GM06990 (cell line): ENCODE data around the gene TOMT.

Source experiments
- DNase-seq: peaks from one replicate; pipeline ENCODE4 v3.0.0-alpha.2; 2011; ENCODE audit not compliant: insufficient read length; ENCODE audit errors: extremely low read depth
- H3K27me3 ChIP-seq: replicated peaks from 2 replicates; pipeline ENCODE4 v1.6.0; 2011; ENCODE audit warnings: low read length; ENCODE audit not compliant: control insufficient read depth, insufficient read depth
- H3K36me3 ChIP-seq: 2 replicates; pipeline ENCODE4 v1.5.1; 2011; ENCODE audit warnings: low read length; ENCODE audit not compliant: control insufficient read depth, insufficient read depth
- H3K4me3 ChIP-seq: replicated peaks from 2 replicates; pipeline ENCODE4 v1.5.1; 2011; ENCODE audit warnings: low read depth, mild to moderate bottlenecking, control low read depth, low read length
- CTCF ChIP-seq: IDR thresholded peaks from 2 replicates; pipeline ENCODE4 v1.5.1; 2011; ENCODE audit warnings: low read length, control low read depth, mild to moderate bottlenecking, inconsistent platforms; ENCODE audit not compliant: insufficient read depth, poor library complexity, severe bottlenecking

Gene TOMT

DNA sequence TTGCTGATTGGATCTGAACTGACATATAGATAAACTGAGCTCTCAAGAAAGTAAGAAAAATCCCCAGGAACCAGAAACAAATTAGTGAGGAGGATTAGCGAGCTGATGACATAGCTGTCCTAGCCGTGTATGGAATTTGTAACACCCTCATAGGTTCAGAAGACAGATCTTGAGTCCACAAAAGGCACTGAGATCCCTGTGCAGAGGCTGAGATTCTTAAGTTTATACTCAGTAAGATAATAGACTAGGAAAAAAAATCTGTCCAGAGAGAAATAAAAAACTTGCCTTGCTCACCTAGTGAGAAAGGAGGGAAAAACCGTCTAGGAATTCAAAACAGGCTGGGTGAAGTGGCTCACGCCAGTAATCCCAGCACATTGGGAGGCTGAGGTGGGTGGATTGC lies 30.0 kb upstream of the TOMT start:
- Histone ChIP-seq H3K27me3 (no peaks in the 10 kb centered on the region), H3K36me3 (no peaks in the 10 kb centered on the region), H3K4me3 (no peak overlapping the region)
- TF ChIP-seq CTCF = no peak
- DNase-seq = no peak

GRCh38 chr11:72078477-72078876 lies 27.2 kb upstream of the TOMT start:
- no peak for TF ChIP-seq CTCF
- no peaks in the 10 kb centered on the region for H3K27me3 ChIP-seq
- no peaks in the 10 kb centered on the region for H3K36me3 ChIP-seq
- H3K4me3 ChIP-seq = no peak overlapping the region
- no peak for DNase-seq

GRCh38 chr11:72079819-72080325 lies 25.9 kb upstream of the TOMT start:
- no peaks in the 10 kb centered on the region for H3K27me3 ChIP-seq
- no peak for TF ChIP-seq CTCF
- DNase-seq = no peak

DNA sequence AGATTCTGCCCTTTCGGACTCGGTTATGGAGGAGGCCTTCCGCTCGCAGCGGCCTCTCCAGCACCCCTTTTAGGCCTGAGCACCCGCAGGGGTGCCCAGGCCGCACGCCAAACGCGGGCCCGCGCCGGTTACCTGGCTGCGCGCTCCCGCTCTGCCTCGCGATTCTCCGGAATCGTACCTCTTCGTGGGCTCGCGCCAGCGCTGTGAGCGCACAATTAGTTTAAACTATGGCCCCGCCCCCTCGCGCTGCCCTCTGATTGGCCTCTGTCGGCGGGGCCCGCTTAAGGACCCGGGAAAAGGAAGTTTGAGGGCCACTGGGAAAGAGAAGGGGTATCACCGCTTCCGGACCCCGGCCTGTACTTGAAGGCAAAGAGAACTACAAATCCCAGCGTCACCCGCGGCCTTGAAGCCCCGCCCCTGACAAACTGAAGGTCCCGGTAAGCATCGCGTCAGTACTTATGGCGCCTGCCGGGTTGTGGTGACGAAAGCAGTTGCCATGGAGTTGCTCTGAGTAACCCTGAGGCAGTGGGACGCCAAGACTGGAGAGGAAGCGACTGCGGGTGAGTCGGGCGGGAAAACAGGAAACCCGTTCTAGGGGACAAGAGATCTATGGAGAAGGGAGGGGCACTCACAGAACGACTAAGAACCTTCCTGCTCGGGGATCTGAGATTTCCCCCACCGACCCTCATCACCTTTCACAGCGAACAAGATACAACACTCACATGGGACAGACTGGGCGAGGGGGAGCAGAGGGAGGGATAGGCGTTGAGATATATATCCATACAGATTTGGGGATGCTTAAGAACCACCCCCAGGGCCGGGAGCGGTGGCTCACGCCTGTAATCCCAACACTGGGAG lies 25.2 kb upstream of the TOMT start, which contains the start of the genes LRRC51 and NUMA1:
LRRC51 (plus strand) TSS at position 525 of the 858 bp plus-strand sequence. CDS start 8,234 bp downstream, outside the sequence.
NUMA1 (minus strand) TSS at position 217 of the 858 bp plus-strand sequence. CDS start 44,599 bp downstream, outside the sequence.
- Histone ChIP-seq H3K36me3 (no peaks in the 10 kb centered on the region), H3K4me3 (peak within 1 kb of the TSS; percentile 80), H3K27me3 (no peaks in the 10 kb centered on the region)
- TF ChIP-seq CTCF = no peak
- DNase-seq = peak; percentile 96

More at GRCh38 chr11:72079819-72080325, 25.9 kb upstream of the TOMT start:
- H3K4me3 ChIP-seq = peak overlapping the region; percentile 72
- H3K36me3 ChIP-seq = no peaks in the 10 kb centered on the region

DNA sequence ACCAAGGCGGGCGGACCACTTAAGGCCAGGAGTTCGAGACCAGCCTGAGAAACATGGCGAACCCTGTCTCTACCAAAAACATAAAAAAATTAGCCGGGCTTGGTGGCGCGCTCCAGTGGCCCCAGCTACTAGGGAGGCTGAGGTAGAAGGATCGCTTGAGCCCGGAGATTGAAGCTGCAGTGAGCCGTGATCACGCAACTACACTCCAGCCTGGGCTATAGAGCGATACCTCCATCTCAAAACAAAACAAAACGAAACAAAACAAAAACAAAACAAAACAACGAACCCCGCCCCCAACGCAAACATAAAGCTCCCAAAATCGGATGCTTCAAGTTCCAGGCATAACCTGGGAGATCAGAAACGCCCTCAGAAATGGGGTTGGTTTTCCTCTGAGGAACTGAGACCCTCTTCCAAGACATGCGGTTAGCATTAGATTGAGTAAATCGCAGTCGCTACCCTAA lies 24.5 kb upstream of the TOMT start:
- Histone ChIP-seq H3K36me3 (no peaks in the 10 kb centered on the region), H3K4me3 (peak overlapping the region; percentile 80), H3K27me3 (no peaks in the 10 kb centered on the region)
- DNase-seq = no peak
- no peak for TF ChIP-seq CTCF
